SU-DHL-6 (cell line): ENCODE measurements around the gene TEX55.

Source experiments
- H2AFZ ChIP-seq: fragments of 200-600 bp; sonication (generic); 2 replicates; pipeline ENCODE4 v1.6.1; 2014; ENCODE audit warnings: low read depth, mild to moderate bottlenecking, moderate library complexity, mixed read lengths, antibody characterized with exemption, low read length; ENCODE audit not compliant: severe bottlenecking
- H3F3A ChIP-seq: fragments of 200-600 bp; shearing (Covaris generic); 2 replicates; pipeline ENCODE4 v1.6.0; 2016; ENCODE audit warnings: antibody characterized with exemption, mild to moderate bottlenecking; ENCODE audit not compliant: insufficient read depth
- H3K27ac ChIP-seq: fragments of 200-600 bp; sonication (generic); 2 replicates; pipeline ENCODE4 v1.5.1; 2016; ENCODE audit warnings: low read depth, mild to moderate bottlenecking, low read length, moderate library complexity, mixed read lengths
- H3K27me3 ChIP-seq: fragments of 200-600 bp; sonication (generic), shearing (Covaris generic); 2 replicates; pipeline ENCODE4 v1.6.0; 2014; ENCODE audit warnings: mild to moderate bottlenecking, low read length
- H3K36me3 ChIP-seq: fragments of 200-600 bp; sonication (generic); 2 replicates; pipeline ENCODE4 v1.6.1; 2014; ENCODE audit warnings: mild to moderate bottlenecking, low read length, mixed read lengths
- H3K4me2 ChIP-seq: fragments of 300-600, 200-600 bp; shearing (Covaris generic), sonication (generic); 2 replicates; pipeline ENCODE4 v1.6.0; 2014; ENCODE audit warnings: low read length, low read depth, mild to moderate bottlenecking; ENCODE audit not compliant: poor library complexity, severe bottlenecking
- H3K4me3 ChIP-seq: fragments of 200-600 bp; sonication (generic); 2 replicates; pipeline ENCODE4 v1.5.1; 2014; ENCODE audit warnings: antibody characterized with exemption, low read length, mild to moderate bottlenecking, mixed read lengths; ENCODE audit not compliant: insufficient read depth, poor library complexity, severe bottlenecking
- H3K79me2 ChIP-seq: fragments of 200-600 bp; sonication (generic); 2 replicates; pipeline ENCODE4 v1.6.1; 2014; ENCODE audit warnings: mild to moderate bottlenecking, low read length, moderate library complexity; ENCODE audit not compliant: insufficient read depth
- H3K9ac ChIP-seq: fragments of 200-600 bp; sonication (generic); 2 replicates; pipeline ENCODE4 v1.7.0; 2014; ENCODE audit warnings: mild to moderate bottlenecking, low read length
- H3K9me2 ChIP-seq: fragments of 200-600 bp; sonication (generic); replicated peaks from 2 replicates; pipeline ENCODE4 v1.6.1; 2014; ENCODE audit warnings: low read length; ENCODE audit not compliant: insufficient read depth
- H3K9me3 ChIP-seq: fragments of 200-600 bp; sonication (generic); 2 replicates; pipeline ENCODE4 v1.6.1; 2014; ENCODE audit warnings: low read length, mixed read lengths; ENCODE audit not compliant: insufficient read depth
- H4K20me1 ChIP-seq: fragments of 200-600 bp; sonication (generic); 2 replicates; pipeline ENCODE4 v1.6.1; 2014; ENCODE audit warnings: low read depth, mild to moderate bottlenecking, antibody characterized with exemption, low read length, moderate library complexity, mixed read lengths
- EZH2phosphoT487 ChIP-seq: fragments of 200-600 bp; sonication (generic), shearing (Covaris generic); conservative IDR thresholded peaks from 2 replicates; pipeline ENCODE4 v1.6.1; 2018; ENCODE audit warnings: mild to moderate bottlenecking, antibody characterized with exemption, low read length, moderate library complexity, mixed read lengths
- TF ChIP-seq, protein P1 (sequence below): fragments of 200-600 bp; sonication (generic); IDR thresholded peaks from one replicate; pipeline ENCODE4 v1.5.1; 2017; ENCODE audit warnings: antibody characterized with exemption, mild to moderate bottlenecking, low read length, moderate library complexity; ENCODE audit not compliant: insufficient read depth, poor library complexity, severe bottlenecking

TEX55 gene

DNA sequence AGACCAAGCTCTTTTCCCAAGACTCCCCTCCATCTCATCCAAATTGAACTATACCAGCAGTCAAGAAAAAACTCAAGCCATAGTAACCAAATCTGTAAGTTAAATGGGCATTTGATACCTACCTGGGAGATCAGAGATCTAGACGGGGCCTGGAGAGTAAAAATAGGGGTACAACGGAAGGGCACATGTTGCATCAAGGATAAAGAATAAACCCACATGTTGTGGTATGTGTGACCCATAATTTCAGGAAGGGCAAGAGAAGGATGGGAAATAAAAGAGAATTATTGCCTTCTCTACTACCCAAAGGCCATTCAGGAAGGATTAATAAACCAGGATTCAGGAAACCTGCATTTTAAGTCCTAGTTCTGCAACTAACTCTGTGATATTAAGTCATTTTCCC, 1.5 kb downstream of the TEX55 start:
- no peak overlapping the region for H2AFZ ChIP-seq
- H3K9me3 ChIP-seq, result no peaks in the 10 kb centered on the region
- no peak overlapping the region for H3K9ac ChIP-seq
- H3K36me3 ChIP-seq, result no peaks in the 10 kb centered on the region
- no peak overlapping the region for H3K4me3 ChIP-seq
- no peaks in the 10 kb centered on the region for H4K20me1 ChIP-seq
- TF ChIP-seq, protein P1, sequence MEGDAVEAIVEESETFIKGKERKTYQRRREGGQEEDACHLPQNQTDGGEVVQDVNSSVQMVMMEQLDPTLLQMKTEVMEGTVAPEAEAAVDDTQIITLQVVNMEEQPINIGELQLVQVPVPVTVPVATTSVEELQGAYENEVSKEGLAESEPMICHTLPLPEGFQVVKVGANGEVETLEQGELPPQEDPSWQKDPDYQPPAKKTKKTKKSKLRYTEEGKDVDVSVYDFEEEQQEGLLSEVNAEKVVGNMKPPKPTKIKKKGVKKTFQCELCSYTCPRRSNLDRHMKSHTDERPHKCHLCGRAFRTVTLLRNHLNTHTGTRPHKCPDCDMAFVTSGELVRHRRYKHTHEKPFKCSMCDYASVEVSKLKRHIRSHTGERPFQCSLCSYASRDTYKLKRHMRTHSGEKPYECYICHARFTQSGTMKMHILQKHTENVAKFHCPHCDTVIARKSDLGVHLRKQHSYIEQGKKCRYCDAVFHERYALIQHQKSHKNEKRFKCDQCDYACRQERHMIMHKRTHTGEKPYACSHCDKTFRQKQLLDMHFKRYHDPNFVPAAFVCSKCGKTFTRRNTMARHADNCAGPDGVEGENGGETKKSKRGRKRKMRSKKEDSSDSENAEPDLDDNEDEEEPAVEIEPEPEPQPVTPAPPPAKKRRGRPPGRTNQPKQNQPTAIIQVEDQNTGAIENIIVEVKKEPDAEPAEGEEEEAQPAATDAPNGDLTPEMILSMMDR, result no peak
- TF ChIP-seq EZH2phosphoT487, result no peak
- no peak overlapping the region for H3K4me2 ChIP-seq
- no peaks in the 10 kb centered on the region for H3K79me2 ChIP-seq
- no peaks in the 10 kb centered on the region for H3K27me3 ChIP-seq
- H3F3A ChIP-seq, result no peaks in the 10 kb centered on the region
- no peak overlapping the region for H3K27ac ChIP-seq
- H3K9me2 ChIP-seq, result no peaks in the 10 kb centered on the region

DNA sequence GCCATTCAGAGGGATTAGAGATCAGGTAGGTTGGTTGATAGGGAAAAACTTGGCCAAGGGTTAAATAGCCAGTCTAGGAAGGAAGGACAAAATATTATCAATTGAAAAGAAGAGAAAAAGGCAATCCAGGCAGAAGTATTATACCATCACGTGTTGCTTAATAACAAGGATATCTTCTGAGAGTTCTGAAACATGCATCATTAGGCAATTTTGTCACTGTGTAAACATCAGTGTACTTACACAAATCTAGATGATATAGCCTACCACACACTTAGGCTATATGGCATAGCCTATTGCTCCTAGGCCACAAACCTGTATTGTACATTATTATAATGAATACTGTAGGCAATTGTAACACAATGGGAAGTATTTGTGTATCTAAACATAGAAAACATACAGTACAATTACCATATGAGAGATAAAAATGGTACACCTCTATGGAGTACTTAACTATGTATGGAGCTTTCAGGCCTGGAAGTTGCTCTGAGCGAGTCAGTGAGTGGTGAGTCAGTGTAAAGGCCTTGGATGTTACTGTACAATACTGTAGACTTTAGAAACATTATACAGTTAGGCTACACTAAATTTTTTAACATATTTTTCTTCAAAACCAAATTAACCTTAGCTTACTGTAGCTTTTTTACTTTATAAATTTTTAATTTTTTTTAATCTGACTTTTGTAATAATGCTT, 2.7 kb downstream of the TEX55 start:
- no peaks in the 10 kb centered on the region for H3F3A ChIP-seq
- H4K20me1 ChIP-seq, result no peaks in the 10 kb centered on the region
- H3K27me3 ChIP-seq, result no peaks in the 10 kb centered on the region
- no peaks in the 10 kb centered on the region for H3K9me3 ChIP-seq
- no peaks in the 10 kb centered on the region for H3K36me3 ChIP-seq
- no peak overlapping the region for H3K27ac ChIP-seq
- no peak overlapping the region for H3K4me2 ChIP-seq
- no peak for TF ChIP-seq EZH2phosphoT487
- TF ChIP-seq, protein P1, result no peak
- no peak overlapping the region for H3K9ac ChIP-seq
- no peaks in the 10 kb centered on the region for H3K79me2 ChIP-seq
- H3K9me2 ChIP-seq, result no peaks in the 10 kb centered on the region
- H2AFZ ChIP-seq, result no peak overlapping the region
- no peak overlapping the region for H3K4me3 ChIP-seq

DNA sequence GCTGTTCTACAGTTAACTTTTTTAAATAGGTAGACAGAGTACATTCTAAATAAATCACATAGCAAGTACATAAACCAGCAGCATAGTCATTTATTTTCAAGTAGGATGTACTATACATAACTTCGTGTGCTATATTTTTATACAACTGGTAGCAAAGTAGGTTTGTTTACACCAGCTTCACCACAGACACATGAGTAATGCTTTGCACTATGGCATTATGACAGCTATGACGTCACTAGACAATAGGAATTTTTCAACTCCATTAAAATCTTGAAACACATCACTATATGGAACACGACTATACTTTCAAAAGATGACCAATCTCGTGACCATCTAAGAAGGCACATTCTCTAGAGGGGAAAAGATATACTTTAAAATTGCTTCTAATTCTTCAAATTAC, 3.5 kb downstream of the TEX55 start:
- no peak overlapping the region for H3K4me2 ChIP-seq
- H3K27ac ChIP-seq, result no peak overlapping the region
- no peaks in the 10 kb centered on the region for H3F3A ChIP-seq
- H4K20me1 ChIP-seq, result no peaks in the 10 kb centered on the region
- H3K36me3 ChIP-seq, result no peaks in the 10 kb centered on the region
- H3K27me3 ChIP-seq, result no peaks in the 10 kb centered on the region
- H3K4me3 ChIP-seq, result no peak overlapping the region
- H3K9ac ChIP-seq, result no peak overlapping the region
- H3K9me2 ChIP-seq, result no peaks in the 10 kb centered on the region
- H3K9me3 ChIP-seq, result no peaks in the 10 kb centered on the region
- no peak overlapping the region for H2AFZ ChIP-seq
- no peaks in the 10 kb centered on the region for H3K79me2 ChIP-seq
- TF ChIP-seq, protein P1, result no peak
- TF ChIP-seq EZH2phosphoT487, result no peak
